ENCODE data around the gene SH3TC1.

DNA sequence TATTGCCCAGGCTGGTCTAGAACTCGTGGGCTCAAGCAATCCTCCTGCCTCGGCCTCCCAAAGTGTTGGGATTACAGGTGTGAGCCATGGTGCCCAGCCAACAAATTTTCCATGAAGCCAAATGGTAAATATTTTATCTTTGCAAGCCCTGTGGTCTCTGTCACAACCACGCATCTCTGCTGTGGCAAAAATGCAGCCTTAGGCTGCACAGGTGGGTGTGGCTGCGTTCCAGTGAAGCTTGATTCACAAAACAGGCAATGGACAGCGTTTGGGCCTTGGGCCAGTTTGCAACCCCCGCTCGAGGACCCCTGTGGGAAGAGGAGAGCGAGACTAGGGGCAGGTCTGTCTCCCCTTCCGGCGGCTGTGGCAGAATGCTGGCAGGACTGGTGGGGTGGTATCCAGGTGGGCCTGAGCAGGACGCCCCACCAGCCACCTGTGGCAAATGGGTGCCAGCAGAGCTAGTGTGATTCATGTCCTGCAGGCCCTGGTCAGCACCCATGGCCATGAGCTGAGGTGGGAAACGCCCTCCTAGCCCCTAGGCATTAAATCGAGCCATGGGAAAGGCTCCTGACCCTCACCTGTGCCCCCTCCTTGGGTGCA, 90.2 kb downstream of the SH3TC1 start:
- TF ChIP-seq, protein P1, sequence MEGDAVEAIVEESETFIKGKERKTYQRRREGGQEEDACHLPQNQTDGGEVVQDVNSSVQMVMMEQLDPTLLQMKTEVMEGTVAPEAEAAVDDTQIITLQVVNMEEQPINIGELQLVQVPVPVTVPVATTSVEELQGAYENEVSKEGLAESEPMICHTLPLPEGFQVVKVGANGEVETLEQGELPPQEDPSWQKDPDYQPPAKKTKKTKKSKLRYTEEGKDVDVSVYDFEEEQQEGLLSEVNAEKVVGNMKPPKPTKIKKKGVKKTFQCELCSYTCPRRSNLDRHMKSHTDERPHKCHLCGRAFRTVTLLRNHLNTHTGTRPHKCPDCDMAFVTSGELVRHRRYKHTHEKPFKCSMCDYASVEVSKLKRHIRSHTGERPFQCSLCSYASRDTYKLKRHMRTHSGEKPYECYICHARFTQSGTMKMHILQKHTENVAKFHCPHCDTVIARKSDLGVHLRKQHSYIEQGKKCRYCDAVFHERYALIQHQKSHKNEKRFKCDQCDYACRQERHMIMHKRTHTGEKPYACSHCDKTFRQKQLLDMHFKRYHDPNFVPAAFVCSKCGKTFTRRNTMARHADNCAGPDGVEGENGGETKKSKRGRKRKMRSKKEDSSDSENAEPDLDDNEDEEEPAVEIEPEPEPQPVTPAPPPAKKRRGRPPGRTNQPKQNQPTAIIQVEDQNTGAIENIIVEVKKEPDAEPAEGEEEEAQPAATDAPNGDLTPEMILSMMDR (conservative IDR thresholded peaks at IDR 0.05): no peak
- TF ChIP-seq ZFX (IDR thresholded peaks at IDR 0.05): no peak

Measured in C4-2B (cell line).